HEK293T (cell line): ENCODE measurements around the gene GIPC1.

Source experiments
- BHLHE40 ChIP-seq: fragments of 450-650 bp; IDR thresholded peaks from 2 replicates; pipeline ENCODE4 v1.6.1; 2016; ENCODE audit warnings: mild to moderate bottlenecking, moderate library complexity, borderline replicate concordance
- CTBP1 ChIP-seq: fragments of 450-650 bp; IDR thresholded peaks from 2 replicates; pipeline ENCODE4 v1.6.1; 2016; ENCODE audit warnings: borderline replicate concordance
- ELF4 ChIP-seq: fragments of 450-650 bp; IDR thresholded peaks from 2 replicates; pipeline ENCODE4 v1.6.1; 2017; ENCODE audit warnings: antibody characterized with exemption
- FOXK2 ChIP-seq: fragments of 450-650 bp; IDR thresholded peaks from 2 replicates; pipeline ENCODE4 v1.6.1; 2016; ENCODE audit warnings: mild to moderate bottlenecking
- FOXM1 ChIP-seq: fragments of 450-650 bp; IDR thresholded peaks from 2 replicates; pipeline ENCODE4 v1.6.1; 2017; ENCODE audit warnings: mild to moderate bottlenecking, borderline replicate concordance
- HDGF ChIP-seq: fragments of 450-650 bp; IDR thresholded peaks from 2 replicates; pipeline ENCODE4 v1.6.1; 2017; ENCODE audit warnings: antibody characterized with exemption, borderline replicate concordance
- LEF1 ChIP-seq: fragments of 450-650 bp; IDR thresholded peaks from 2 replicates; pipeline ENCODE4 v1.6.1; 2017; ENCODE audit warnings: mild to moderate bottlenecking, borderline replicate concordance
- NFRKB ChIP-seq: fragments of 450-650 bp; IDR thresholded peaks from 2 replicates; pipeline ENCODE4 v1.6.1; 2016; ENCODE audit warnings: mild to moderate bottlenecking, moderate library complexity
- PKNOX1 ChIP-seq: fragments of 450-650 bp; IDR thresholded peaks from 2 replicates; pipeline ENCODE4 v1.6.1; 2016
- SP1 ChIP-seq: fragments of 450-650 bp; IDR thresholded peaks from 2 replicates; pipeline ENCODE4 v1.6.1; 2017
- SUZ12 ChIP-seq: fragments of 450-650 bp; IDR thresholded peaks from 2 replicates; pipeline ENCODE4 v1.6.1; 2016; ENCODE audit warnings: mild to moderate bottlenecking
- TARDBP ChIP-seq: fragments of 450-650 bp; IDR thresholded peaks from 2 replicates; pipeline ENCODE4 v1.6.1; 2016
- ZNF384 ChIP-seq: fragments of 450-650 bp; IDR thresholded peaks from 2 replicates; pipeline ENCODE4 v1.6.1; 2016

- TF ChIP-seq PKNOX1 (no peak), SUZ12 (no peak), FOXM1 (no peak), TARDBP (no peak), BHLHE40 (no peak), ZNF384 (no peak), LEF1 (no peak), ELF4 (no peak), SP1 (no peak), NFRKB (no peak), CTBP1 (no peak), FOXK2 (no peak), HDGF (no peak)
Measured at GRCh38 chr19:14467391-14467790, 28.5 kb downstream of the GIPC1 start.
